Measurements from ENCODE around the gene TNS4.

TNS4 gene

DNA sequence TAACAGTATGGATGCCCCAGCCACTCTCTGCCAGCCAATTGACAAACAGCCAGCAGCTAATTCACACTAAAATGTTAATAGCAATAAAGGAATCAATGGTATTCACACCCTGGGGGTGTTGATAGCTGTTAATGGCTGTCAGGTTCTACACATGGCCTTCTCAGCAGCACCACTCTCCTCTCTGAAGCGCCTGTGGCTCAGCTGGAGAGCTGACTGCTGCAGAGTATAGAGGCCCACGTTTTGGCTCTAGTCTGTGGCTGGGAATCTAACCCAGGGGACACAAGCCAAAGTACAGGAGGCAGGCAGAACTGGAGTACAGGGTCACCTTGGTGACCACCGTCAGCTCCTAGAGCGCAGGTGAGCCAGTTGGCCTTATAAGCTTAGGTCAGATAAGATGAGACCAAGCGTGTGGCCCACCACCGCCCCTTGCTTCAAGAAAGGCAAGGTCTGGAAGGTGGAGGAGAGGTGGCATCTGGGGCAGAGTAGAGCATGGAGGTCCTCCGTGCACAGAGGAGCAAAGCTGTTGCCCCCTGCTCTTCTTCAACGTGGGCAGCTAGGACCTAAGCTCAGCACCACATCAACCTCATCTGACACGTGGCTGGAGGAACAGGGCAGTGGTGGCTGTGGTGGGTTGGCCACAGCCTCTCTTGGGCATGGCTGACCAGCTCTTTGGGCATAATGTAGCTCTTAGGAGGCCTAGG is 38.4 kb upstream of the TNS4 start:
- H3K4me3 ChIP-seq = no peak overlapping the region
- no peak for DNase-seq (ENCODE audit: low spot score in 2 of 2)
- H3K36me3 ChIP-seq (replicated peaks) = no peaks in the 10 kb centered on the region
- no peaks in the 10 kb centered on the region for H3K27me3 ChIP-seq (ENCODE audit: low read depth)
- no peaks in the 10 kb centered on the region for H3K4me1 ChIP-seq
- in situ Hi-C loops (cut with MboI; ENCODE audit: low sequenced_read_pairs) = loop anchor here (5.0 kb wide), 1 partner anchor 103 kb away; no protein-coding TSS in a partner anchor
- no peaks in the 10 kb centered on the region for H3K9me3 ChIP-seq

DNA sequence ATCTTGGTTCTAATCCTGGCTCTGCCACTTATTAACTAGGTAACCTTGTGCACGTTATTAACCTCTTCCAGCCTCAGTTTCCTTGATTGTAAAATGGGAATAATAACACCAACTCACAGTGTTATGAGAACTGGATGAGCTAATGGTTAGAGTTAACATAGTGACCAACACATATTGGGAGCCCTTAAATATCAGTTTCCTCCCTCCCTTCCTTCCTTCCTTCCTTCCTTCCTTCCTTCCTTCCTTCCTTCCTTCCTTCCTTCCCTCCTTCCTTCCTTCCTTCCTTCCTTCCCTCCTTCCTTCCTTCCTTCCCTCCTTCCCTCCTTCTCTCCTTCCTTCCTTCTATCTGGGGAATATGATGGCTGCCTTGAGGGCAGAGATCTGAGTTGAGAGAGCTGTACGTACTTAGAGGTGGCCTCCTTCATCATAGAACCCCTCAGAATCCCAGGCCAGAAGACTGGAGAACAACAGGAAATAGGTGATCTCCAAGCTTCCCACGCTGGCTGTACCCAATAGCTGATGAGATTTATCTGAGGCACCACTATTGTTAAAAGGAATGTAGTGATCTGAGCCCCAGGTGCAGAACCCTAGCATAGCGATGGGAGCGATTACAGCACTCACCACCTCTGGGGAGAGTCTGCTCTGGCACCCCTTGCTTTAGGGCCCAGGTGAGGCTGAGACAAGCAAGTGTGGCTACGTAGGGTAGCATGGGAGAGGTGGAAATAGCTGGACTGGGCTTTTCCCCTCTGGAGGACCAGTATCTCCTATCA is 37.7 kb upstream of the TNS4 start:
- no peaks in the 10 kb centered on the region for H3K4me1 ChIP-seq
- no peak for DNase-seq (ENCODE audit: low spot score in 2 of 2)
- no peak overlapping the region for H3K4me3 ChIP-seq
- no peaks in the 10 kb centered on the region for H3K27me3 ChIP-seq (ENCODE audit: low read depth)
- in situ Hi-C loops (cut with MboI; ENCODE audit: low sequenced_read_pairs) = loop anchor here (5.0 kb wide), 1 partner anchor 102 kb away; no protein-coding TSS in a partner anchor
- no peaks in the 10 kb centered on the region for H3K36me3 ChIP-seq (replicated peaks)
- H3K9me3 ChIP-seq = no peaks in the 10 kb centered on the region

DNA sequence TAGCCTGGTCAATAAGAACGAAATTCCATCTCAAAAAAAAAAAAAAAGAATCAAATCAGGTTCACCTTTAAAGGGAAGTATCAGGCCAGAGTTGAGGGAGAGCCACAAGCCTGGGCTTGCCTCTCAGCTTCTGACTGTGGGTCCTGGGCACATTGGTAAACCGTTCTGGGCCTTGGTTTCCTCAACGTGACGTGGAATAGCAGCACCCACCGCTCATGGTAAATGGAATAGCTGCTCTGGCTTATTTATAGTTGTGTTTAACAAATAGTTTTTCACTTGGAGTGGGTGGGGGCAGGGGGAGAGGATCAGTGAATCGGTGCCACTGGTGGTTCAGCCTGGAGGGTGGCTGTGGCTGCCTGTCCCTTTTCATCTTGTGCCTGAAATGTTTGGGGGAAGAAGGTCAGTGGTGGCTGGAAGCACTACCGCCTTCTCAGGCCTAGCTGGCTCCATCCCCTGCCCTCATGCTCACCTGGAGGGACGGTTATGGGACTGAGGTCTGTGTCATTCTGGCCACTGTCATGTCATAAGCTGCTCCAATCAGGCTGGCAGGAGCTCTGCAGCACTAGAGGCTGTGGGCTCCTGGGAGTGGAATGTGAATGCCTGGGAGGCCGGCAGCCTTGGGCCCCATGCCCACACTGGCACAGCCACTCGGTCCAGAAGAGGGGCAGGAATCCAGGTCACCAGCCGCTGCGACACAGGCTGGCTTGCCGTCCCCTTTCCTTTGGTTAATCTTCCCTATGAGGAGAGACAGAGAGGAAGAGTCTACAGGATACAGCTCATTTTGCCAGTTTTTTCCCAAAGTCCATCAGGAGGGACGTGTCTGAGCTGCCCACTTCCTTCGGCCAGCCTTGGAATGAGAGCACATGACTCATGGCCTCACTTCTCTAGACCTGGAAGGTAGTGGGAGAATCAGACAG is 36.9 kb upstream of the TNS4 start:
- DNase-seq (ENCODE audit: low spot score in 2 of 2) = no peak
- H3K4me3 ChIP-seq = no peak overlapping the region
- H3K9me3 ChIP-seq = no peaks in the 10 kb centered on the region
- in situ Hi-C loops (cut with MboI; ENCODE audit: low sequenced_read_pairs) = loop anchor here (5.0 kb wide), 1 partner anchor 101 kb away; no protein-coding TSS in a partner anchor
- no peaks in the 10 kb centered on the region for H3K4me1 ChIP-seq
- H3K36me3 ChIP-seq (replicated peaks) = no peaks in the 10 kb centered on the region
- H3K27me3 ChIP-seq (ENCODE audit: low read depth) = no peaks in the 10 kb centered on the region

DNA sequence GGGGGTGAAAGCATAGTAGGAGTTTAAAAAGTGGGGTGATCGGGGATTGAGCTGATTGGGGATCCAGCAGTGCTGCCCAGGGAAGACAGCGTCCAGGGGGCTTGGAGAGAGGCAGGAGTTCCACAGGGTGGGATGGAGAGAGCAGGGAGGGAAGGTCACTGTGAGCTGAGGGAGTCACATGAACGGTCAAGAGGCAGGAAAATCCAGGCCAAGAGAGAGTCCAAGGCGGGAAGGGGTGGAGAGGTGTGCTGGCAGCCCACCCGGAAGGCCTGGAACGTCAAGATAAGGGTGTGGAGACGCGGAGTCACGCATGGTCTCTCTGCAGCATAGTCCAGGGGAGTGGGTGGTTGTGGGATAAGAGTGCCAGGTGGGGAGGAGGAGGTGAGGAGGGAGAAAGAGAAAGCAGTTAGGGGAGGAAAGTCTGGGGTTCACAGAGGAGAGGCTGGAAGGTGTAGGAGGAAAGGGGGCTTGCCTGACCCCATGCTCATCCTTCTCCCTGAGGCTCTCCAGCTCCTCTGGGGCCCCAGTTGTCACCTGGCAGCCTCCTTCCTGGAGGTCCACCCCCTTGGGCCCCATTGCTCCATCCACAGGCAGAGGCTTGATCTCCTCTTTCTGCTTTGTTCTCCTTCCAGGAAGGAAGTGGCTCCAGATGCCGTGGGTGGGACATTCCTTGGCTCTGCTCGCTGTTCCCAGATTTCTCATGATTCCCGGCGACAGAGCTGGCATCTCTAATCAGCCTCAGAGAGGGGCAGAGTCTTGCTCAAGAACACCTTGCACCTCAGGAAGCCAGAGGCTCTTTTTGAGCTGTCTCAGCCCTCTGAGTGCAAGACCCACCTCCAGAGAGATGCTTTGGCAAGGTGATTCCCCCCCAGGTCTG is 35.1 kb upstream of the TNS4 start:
- in situ Hi-C loops (cut with MboI; ENCODE audit: low sequenced_read_pairs) = loop anchor here (5.0 kb wide), 1 partner anchor 99 kb away; no protein-coding TSS in a partner anchor
- Histone ChIP-seq H3K4me1 (no peaks in the 10 kb centered on the region), H3K27me3 (ENCODE audit: low read depth) (no peaks in the 10 kb centered on the region)

DNA sequence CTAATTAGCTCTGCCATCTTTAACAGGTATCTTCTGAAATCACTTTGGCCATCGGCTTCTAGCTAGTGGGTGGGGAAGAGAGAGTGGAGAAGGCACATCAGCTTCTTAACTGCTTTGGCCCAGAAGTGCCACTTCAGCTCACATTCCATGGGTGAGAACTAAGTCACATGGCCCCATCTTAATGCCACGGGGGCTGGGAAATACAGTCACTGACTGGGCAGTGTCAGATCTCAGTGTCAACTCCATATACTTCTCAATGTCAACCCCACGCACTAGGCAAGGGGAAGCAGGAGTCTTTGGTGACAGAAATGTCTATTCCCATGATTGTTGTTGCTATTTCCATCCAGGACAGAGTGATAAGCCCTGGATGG is 34.5 kb upstream of the TNS4 start:
- Histone ChIP-seq H3K27me3 (ENCODE audit: low read depth) (no peaks in the 10 kb centered on the region), H3K9me3 (no peaks in the 10 kb centered on the region), H3K4me1 (no peaks in the 10 kb centered on the region), H3K4me3 (no peak overlapping the region), H3K36me3 (replicated peaks) (no peaks in the 10 kb centered on the region)
- DNase-seq (ENCODE audit: low spot score in 2 of 2) = no peak
- in situ Hi-C loops (cut with MboI; ENCODE audit: low sequenced_read_pairs) = loop anchor here (5.0 kb wide), 1 partner anchor 99 kb away; no protein-coding TSS in a partner anchor

More for the DNA sequence above, 35.1 kb upstream of the TNS4 start:
- DNase-seq (ENCODE audit: low spot score in 2 of 2) = no peak
- no peaks in the 10 kb centered on the region for H3K36me3 ChIP-seq (replicated peaks)
- no peaks in the 10 kb centered on the region for H3K9me3 ChIP-seq
- H3K4me3 ChIP-seq = no peak overlapping the region

DNA sequence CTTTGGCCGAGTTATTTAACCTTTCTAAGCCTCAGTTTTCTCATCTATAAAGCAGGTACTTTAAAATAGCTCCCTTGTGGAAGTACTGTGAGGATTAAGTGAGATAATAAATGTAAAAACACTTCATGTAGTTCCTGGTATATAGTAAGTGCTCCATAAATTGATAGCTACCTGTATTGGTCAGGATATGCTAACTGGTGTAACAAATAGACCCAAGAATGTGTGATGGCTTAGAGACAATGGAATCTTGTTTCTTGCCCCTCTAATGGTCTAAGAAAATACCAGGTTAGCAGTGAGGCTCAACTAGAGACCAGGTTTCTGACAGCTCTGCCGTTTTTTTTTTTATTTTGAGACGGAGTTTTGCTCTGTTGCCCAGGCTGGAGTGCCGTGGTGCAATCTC is 34.0 kb upstream of the TNS4 start:
- no peaks in the 10 kb centered on the region for H3K27me3 ChIP-seq (ENCODE audit: low read depth)
- in situ Hi-C loops (cut with MboI; ENCODE audit: low sequenced_read_pairs) = loop anchor here (5.0 kb wide), 1 partner anchor 98 kb away; no protein-coding TSS in a partner anchor
- no peak overlapping the region for H3K4me3 ChIP-seq

DNA sequence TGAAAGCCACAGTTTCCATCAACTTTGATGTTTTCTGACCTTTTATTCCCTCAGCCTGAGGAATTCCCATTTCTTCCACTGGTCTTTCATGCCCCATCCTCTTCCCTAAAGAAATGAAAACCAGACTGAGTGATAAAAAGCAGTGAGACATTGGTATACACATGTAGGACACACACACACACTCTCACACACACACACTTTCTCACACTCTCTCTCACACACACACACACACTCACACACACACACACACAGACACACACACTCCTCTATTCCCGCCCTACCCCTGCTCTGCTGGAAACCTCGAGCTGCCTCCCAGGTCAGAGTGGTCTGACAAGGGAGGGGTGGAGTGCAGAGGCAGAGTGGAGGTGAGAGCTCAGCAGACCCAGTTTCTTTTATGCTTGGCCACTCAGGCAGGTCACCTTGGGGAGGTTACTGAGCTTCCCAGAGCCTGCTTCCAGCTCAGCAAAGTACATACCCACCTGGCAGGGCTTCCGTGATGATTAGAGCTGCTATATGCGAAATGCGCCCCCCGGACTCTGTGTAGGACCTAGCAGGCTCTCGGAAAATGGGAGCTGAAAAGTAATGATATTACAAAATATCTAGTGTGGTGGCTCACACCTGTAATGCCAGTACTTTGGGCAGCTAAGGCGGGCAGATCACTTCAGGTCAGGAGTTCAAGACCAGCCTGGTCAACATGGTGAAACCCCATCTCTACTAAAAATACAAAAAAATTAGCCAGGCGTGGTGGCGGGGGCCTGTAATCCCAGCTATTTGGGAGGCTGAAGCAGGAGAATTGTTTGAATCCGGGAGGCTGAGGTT is 33.2 kb upstream of the TNS4 start:
- H3K36me3 ChIP-seq (replicated peaks) = no peaks in the 10 kb centered on the region
- H3K4me1 ChIP-seq = no peaks in the 10 kb centered on the region
- in situ Hi-C loops (cut with MboI; ENCODE audit: low sequenced_read_pairs) = loop anchor here (5.0 kb wide), 2 partner anchors 97 to 172 kb away; partner anchors contain the start of gene GJD3
- H3K9me3 ChIP-seq = no peaks in the 10 kb centered on the region
- H3K27me3 ChIP-seq (ENCODE audit: low read depth) = no peaks in the 10 kb centered on the region
- no peak overlapping the region for H3K4me3 ChIP-seq
- DNase-seq (ENCODE audit: low spot score in 2 of 2) = no peak

More for the DNA sequence above, 34.0 kb upstream of the TNS4 start:
- no peak for DNase-seq (ENCODE audit: low spot score in 2 of 2)
- Histone ChIP-seq H3K4me1 (no peaks in the 10 kb centered on the region), H3K9me3 (no peaks in the 10 kb centered on the region), H3K36me3 (replicated peaks) (no peaks in the 10 kb centered on the region)

DNA sequence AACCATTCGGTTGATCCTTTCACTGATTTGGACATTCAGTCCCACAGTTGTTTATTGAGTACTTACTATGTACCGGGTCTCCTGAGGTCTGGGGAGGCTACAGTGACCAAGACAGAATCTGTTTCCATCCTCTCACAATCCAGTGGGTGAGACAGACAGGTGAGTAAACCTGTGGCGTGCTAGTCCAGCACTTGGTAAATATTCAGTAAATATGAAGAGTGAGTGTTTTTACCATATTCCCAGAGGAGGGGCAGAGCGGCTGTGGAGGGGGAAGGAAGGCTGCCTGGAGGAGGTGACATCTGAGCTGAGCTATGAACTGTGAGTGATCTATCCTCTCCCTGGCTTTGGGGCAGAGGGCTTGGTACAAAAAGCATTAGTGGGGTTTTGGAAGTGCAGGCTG is 32.5 kb upstream of the TNS4 start:
- in situ Hi-C loops (cut with MboI; ENCODE audit: low sequenced_read_pairs) = loop anchor here (5.0 kb wide), 1 partner anchor 172 kb away; the partner anchor contains the start of gene GJD3
- H3K4me3 ChIP-seq = no peak overlapping the region
- no peaks in the 10 kb centered on the region for H3K9me3 ChIP-seq
- DNase-seq (ENCODE audit: low spot score in 2 of 2) = no peak
- H3K4me1 ChIP-seq = no peaks in the 10 kb centered on the region
- H3K36me3 ChIP-seq (replicated peaks) = no peaks in the 10 kb centered on the region
- no peaks in the 10 kb centered on the region for H3K27me3 ChIP-seq (ENCODE audit: low read depth)

DNA sequence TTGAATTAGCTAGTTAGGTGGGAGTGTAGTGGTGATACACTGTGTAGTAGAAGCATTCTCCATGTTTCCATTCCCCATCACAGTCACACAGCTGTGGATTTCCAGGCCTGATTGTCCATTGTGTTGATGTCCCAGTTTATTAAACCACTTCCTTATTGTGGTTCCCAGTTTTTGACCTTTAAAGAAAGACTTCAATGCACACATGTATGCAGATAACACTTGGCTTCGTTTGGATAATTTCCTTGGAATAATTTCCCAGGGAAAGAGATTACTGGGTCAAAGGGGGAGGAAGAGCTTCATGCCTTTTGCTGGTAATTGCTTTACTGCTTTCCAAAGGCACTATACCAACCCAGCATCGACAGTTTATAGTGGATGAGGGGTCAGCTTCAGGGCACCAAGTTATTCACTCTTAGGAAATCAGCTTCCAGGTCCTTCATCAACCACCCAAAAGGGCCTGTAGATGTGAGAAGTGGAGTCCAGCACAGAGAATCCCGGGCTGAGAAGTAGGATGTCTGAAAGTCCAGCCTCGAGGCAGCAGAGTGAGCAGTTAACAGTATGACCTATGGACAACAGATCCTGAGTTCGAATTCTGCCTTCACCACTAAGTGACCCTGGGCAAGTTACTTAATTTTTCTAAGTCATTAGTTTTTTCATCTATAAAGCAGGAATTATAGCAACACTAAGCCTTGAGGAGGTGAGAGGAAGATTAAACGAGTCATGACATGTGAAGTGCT is 31.3 kb upstream of the TNS4 start:
- H3K9me3 ChIP-seq = no peaks in the 10 kb centered on the region
- DNase-seq (ENCODE audit: low spot score in 2 of 2) = no peak
- no peak overlapping the region for H3K4me3 ChIP-seq
- no peaks in the 10 kb centered on the region for H3K4me1 ChIP-seq
- in situ Hi-C loops (cut with MboI; ENCODE audit: low sequenced_read_pairs) = loop anchor here (5.0 kb wide), 1 partner anchor 170 kb away; the partner anchor contains the start of gene GJD3
- no peaks in the 10 kb centered on the region for H3K36me3 ChIP-seq (replicated peaks)
- no peaks in the 10 kb centered on the region for H3K27me3 ChIP-seq (ENCODE audit: low read depth)

DNA sequence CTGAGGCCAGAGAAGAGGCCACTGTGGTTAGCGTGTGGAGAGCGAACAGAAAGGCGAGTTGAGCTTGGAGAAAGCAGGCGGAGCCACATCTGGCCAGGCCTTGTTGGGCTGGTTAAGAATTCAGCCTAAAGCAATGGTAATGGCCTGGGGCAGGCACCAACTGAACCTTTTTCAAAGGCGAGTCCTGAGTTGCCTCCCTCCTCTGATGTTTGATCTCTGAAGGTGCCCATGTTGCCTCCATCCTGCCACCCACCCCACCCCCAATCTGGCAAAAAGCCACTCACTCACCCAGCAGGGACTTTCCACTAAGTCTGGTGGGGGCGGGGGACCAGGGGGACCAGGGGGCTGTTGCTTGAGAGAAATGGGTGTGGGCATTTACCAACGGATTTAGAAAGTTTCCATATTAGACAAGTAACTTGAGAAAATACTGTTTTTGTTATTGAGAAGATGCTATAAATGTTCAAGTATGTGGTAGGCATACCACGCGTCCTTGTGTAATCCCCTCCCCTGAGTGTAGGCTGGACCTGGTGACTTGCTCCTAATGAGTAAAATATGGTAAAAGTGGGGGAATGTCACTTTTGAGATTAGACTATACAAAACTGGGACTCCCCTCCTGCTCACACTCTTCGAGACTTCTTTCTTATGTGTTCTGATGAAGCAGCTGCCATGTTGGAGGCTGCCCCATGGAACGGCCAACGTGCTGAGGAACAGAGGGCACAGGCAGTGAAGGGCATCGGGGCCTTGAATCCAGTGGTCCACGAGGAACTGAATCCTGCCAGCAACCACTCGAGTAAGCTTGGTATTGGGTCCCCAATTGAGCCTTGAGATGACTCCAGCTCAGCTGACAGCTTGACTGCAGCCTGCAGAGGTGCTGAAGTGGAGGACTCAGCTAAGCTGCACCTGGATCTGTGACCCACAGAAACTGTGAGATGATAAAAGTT is 29.9 kb upstream of the TNS4 start:
- no peak for DNase-seq (ENCODE audit: low spot score in 2 of 2)
- Histone ChIP-seq H3K4me1 (no peaks in the 10 kb centered on the region), H3K36me3 (replicated peaks) (no peaks in the 10 kb centered on the region), H3K27me3 (ENCODE audit: low read depth) (no peaks in the 10 kb centered on the region), H3K4me3 (no peak overlapping the region), H3K9me3 (no peaks in the 10 kb centered on the region)
- in situ Hi-C loops (cut with MboI; ENCODE audit: low sequenced_read_pairs) = loop anchor here (5.0 kb wide), 1 partner anchor 169 kb away; the partner anchor contains the start of gene GJD3
